DMS 273 (cell line): Measurements from ENCODE around the gene PDLIM5.
"Not testable (repeated sequence)": the region's sequence is repeated elsewhere in the genome, so short reads cannot be mapped to it uniquely, and the experiment has no call there.

Source experiments
- DNase-seq: peaks from one replicate; lab custom pipeline; 2025; ENCODE audit not compliant: unreplicated experiment; lab: John Stamatoyannopoulos, UW

The PDLIM5 gene

DNA sequence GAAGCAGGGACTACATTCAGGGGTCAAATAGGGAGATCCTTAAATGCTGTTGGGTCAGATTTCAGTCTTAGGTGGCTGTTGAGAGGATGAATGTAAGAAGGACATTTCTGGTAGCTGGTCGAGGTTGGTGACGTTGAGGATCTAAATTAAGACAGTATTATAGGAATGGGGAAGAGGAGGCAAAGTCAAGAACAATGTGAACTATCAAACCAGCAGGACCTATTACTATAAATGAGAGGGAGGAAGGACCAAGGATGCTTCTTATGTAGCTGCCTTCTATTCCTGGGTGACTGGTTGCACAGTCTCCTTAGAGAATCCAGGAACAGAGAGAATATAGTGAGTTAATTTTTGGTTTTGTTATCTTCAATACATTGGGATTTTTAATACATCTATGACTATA is 187.6 kb downstream of the PDLIM5 start:
- DNase-seq: no peak

- no peak for DNase-seq
Measured at GRCh38 chr4:94640151-94640550, 188.4 kb downstream of the PDLIM5 start.

GRCh38 chr4:94641702-94642560 is 190.2 kb downstream of the PDLIM5 start:
- no peak for DNase-seq

DNA sequence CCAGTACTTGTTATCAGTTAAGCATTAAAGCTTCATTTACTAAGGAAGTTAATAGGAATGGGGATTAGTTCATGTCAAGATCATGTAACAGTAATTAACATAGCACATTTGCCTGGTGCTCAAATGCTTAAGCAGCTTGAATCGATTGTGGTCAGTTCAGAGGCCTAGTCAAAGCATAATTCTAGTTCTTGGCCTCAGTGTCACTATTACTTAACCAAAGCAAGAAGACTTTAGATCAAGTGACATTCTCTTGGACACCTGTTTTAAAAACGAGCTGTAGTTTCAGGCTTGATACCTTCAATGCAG is 190.8 kb downstream of the PDLIM5 start:
- peak; percentile 10 for DNase-seq

- DNase-seq: no peak
Measured at GRCh38 chr4:94648699-94649098, 197.0 kb downstream of the PDLIM5 start.

- no peak for DNase-seq
Measured at GRCh38 chr4:94649381-94650133, 197.8 kb downstream of the PDLIM5 start.

GRCh38 chr4:94650134-94650495 is 198.4 kb downstream of the PDLIM5 start:
- no peak for DNase-seq

DNA sequence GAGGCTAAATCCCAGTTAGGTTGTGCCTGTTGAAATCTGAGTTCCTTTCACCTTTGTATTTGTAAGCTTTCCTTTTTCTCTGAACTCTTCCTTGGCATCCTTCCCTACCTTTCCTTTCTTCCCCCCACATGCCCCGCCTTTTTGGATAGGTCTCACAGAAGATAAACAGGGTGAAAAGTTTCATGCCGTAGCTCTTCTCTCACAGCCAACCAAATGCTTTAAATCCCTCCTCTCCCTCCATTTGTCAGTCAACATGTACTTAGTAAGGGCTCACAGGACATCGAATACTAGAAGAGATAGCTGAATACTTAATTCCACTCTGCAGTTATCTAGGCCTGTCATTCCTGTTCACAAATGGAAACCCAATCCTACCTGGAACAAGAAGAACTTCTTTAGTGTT is 198.9 kb downstream of the PDLIM5 start:
- DNase-seq: no peak

DNA sequence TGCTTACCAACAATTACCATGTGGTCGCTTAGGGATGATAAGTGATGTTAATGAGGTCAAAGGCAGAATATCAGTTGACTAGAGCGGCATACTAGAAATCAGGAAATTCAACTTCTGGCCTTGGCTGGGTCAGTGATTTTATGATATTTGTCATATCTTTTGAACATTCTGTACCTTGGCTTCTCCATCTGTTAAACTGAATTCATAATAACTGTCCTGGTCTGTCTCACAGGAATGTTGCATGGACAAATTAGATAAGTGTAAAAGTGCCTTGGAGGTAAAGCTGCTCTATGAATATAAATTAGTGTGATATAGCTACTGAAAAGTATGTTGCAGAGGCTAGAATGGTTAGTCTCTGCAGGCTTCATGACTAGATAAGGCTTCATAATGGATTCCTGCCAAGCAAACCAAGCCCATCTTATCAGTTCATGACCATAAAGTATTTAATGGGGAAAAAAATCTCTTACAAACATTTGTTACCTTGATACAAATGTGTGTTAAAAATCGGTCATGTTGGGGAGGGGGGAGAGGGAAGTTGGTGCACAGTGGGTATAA is 201.4 kb downstream of the PDLIM5 start:
- no peak for DNase-seq

- DNase-seq: no peak
Measured at GRCh38 chr4:94653984-94654609, 202.4 kb downstream of the PDLIM5 start.

GRCh38 chr4:94654714-94655113 is 203.0 kb downstream of the PDLIM5 start:
- no peak for DNase-seq

DNA sequence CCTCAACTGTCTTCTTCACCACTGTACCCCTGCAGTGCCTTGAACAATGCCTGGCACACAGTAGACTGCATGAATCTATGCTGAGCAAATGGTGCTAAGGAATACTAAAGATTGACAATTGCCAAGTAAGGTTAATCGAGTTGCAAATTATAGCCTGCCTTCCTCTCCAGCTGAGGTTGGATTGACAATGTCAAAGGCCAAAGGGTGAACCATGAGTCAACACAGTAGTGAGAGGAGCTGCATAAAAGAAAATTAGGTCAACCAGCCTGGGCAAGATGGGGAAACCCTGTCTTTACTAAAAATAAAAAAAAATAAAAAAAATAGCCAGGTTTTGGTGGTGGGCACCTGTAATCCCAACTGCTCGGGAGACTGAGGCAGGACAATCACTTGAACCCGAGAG is 208.9 kb downstream of the PDLIM5 start:
- DNase-seq: no peak

- not testable (repeated sequence) for DNase-seq
Measured at GRCh38 chr4:94665021-94665420, 213.3 kb downstream of the PDLIM5 start.

GRCh38 chr4:94665500-94666404 is 214.0 kb downstream of the PDLIM5 start:
- no peak for DNase-seq

- no peak for DNase-seq
Measured at GRCh38 chr4:94668724-94669123, 217.0 kb downstream of the PDLIM5 start.

GRCh38 chr4:94669672-94670664 is 218.2 kb downstream of the PDLIM5 start:
- no peak for DNase-seq

DNA sequence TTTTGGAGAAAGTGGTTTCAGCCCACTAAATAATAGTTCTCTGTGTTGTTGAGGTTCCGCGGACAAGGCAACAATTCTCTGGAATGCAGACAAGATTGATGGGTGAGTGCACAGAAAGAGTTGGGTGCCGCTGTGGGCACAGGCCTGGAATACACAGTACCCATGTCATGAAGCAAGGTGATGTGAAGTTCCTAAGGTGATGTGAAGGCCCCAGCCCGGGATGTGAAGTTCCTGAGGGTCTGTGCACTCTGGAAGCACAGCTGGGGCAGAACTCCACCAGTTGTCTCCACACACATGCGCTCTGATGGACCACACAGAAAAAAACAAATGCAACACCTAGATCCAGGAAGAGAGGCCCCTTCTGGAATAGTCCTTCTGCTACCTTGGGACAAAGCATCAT is 219.4 kb downstream of the PDLIM5 start:
- no peak for DNase-seq

- DNase-seq: no peak
Measured at GRCh38 chr4:94673961-94674360, 222.2 kb downstream of the PDLIM5 start.

DNA sequence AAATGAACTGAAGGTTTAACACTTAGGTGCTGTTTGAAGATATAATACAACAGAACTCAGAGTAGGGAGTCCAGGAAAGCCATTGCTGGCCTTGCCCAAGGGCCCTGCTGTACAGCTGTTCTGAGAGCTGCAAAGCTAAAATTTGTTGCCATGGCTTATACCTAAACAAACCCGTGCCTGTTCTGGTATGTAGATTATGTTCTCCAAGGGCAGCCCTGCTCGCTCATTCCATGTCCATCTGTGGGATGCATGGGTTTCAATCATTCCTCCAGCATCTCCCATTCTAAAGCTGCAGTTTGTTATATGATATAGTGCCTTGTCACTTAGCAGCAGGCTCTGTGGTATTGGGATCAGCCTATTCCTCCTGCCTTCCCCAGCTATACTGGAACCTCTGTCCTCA is 225.2 kb downstream of the PDLIM5 start:
- no peak for DNase-seq

- DNase-seq: no peak
Measured at GRCh38 chr4:94678896-94679295, 227.2 kb downstream of the PDLIM5 start.
